ENCODE measurements around the gene IGSF11.

IGSF11 gene

GRCh38 chr3:119033393-119034255 is 1.0 kb downstream of the IGSF11 start:
- H3K9ac ChIP-seq = no peak overlapping the region
- H2AFZ ChIP-seq = peak overlapping the region; percentile 86
- no peaks in the 10 kb centered on the region for H3K36me3 ChIP-seq (ENCODE audit: control insufficient read depth, insufficient read depth, low read length)
- H3K4me2 ChIP-seq (ENCODE audit: low read length) = peak overlapping the region; percentile 87
- no peaks in the 10 kb centered on the region for H3K4me1 ChIP-seq
- H3K4me3 ChIP-seq (ENCODE audit: low read depth, low read length) = peak overlapping the region; percentile 66
- H3K27ac ChIP-seq = peak overlapping the region; percentile 53
- no peak for TF ChIP-seq CTCF (IDR thresholded peaks at IDR 0.05)
- no peaks in the 10 kb centered on the region for H3K79me2 ChIP-seq
- no peaks in the 10 kb centered on the region for H3K27me3 ChIP-seq (ENCODE audit: control insufficient read depth, insufficient read depth, low read length)
- H3K9me3 ChIP-seq (ENCODE audit: control insufficient read depth, low read length) = no peaks in the 10 kb centered on the region

GRCh38 chr3:119025171-119025795 is 9.4 kb downstream of the IGSF11 start:
- Histone ChIP-seq H3K27me3 (ENCODE audit: control insufficient read depth, insufficient read depth, low read length) (no peaks in the 10 kb centered on the region), H3K4me1 (no peaks in the 10 kb centered on the region), H3K4me2 (ENCODE audit: low read length) (no peak overlapping the region), H3K36me3 (ENCODE audit: control insufficient read depth, insufficient read depth, low read length) (no peaks in the 10 kb centered on the region), H3K9me3 (ENCODE audit: control insufficient read depth, low read length) (no peaks in the 10 kb centered on the region), H3K9ac (no peak overlapping the region), H3K4me3 (ENCODE audit: low read depth, low read length) (no peak overlapping the region), H2AFZ (no peak overlapping the region), H3K27ac (no peak overlapping the region), H3K79me2 (no peaks in the 10 kb centered on the region)
- no peak for TF ChIP-seq CTCF (IDR thresholded peaks at IDR 0.05)

GRCh38 chr3:119019767-119020518 is 14.7 kb downstream of the IGSF11 start:
- Histone ChIP-seq H2AFZ (no peak overlapping the region), H3K4me1 (peaks cover 10% of the 10 kb centered on the region), H3K4me3 (ENCODE audit: low read depth, low read length) (no peak overlapping the region), H3K27ac (no peak overlapping the region), H3K79me2 (no peaks in the 10 kb centered on the region), H3K9me3 (ENCODE audit: control insufficient read depth, low read length) (no peaks in the 10 kb centered on the region), H3K9ac (no peak overlapping the region), H3K4me2 (ENCODE audit: low read length) (no peak overlapping the region), H3K27me3 (ENCODE audit: control insufficient read depth, insufficient read depth, low read length) (no peaks in the 10 kb centered on the region), H3K36me3 (ENCODE audit: control insufficient read depth, insufficient read depth, low read length) (no peaks in the 10 kb centered on the region)
- TF ChIP-seq CTCF (IDR thresholded peaks at IDR 0.05) = no peak

GRCh38 chr3:119018690-119019463 is 15.8 kb downstream of the IGSF11 start:
- Histone ChIP-seq H3K4me1 (peaks cover 10% of the 10 kb centered on the region), H3K27me3 (ENCODE audit: control insufficient read depth, insufficient read depth, low read length) (no peaks in the 10 kb centered on the region), H3K9ac (no peak overlapping the region), H2AFZ (no peak overlapping the region), H3K4me2 (ENCODE audit: low read length) (no peak overlapping the region), H3K4me3 (ENCODE audit: low read depth, low read length) (no peak overlapping the region), H3K27ac (no peak overlapping the region), H3K36me3 (ENCODE audit: control insufficient read depth, insufficient read depth, low read length) (no peaks in the 10 kb centered on the region), H3K9me3 (ENCODE audit: control insufficient read depth, low read length) (no peaks in the 10 kb centered on the region), H3K79me2 (no peaks in the 10 kb centered on the region)
- TF ChIP-seq CTCF (IDR thresholded peaks at IDR 0.05) = no peak

Measured in parathyroid adenoma (tissue), 2 donors.